Endothelial cell of umbilical vein (primary cell): ENCODE measurements around the gene PBXIP1. TPM values are rescaled to one million over a fixed set of nuclear protein-coding genes. Genes with fewer than 3 reads are reported as not detected.

Experiments used
- BruUV-seq: library from RNA; stranded (reverse); fragments of 400-500 nt; replicated peaks from 2 replicates; lab custom pipeline; 2021; lab: Mats Ljungman, UMichigan
- CTCF ChIA-PET: fragments of 300-600, 350-600 bp; sonication (Branson Sonifier 250); formaldehyde crosslinking; loops from one replicate; lab custom pipeline; 2021; ENCODE audit warnings: antibody characterized with exemption, inconsistent platforms; lab: Charles Lee
- POLR2A ChIA-PET: fragments of 300-600, 350-600 bp; sonication (Branson Sonifier 250); formaldehyde crosslinking; loops from one replicate; lab custom pipeline; 2021; ENCODE audit warnings: antibody characterized with exemption, inconsistent platforms; lab: Charles Lee
- DNase-seq: peaks from one replicate; pipeline ENCODE4 v3.0.0-alpha.2; 2011; ENCODE audit warnings: low read depth, low spot score
- FAIRE-seq: peaks from 2 replicates; lab custom pipeline; 2011; peaks lifted over from hg19 to GRCh38; lab: Jason Lieb, UNC
- H2AFZ ChIP-seq: 2 replicates; pipeline ENCODE4 v1.6.0; 2012; ENCODE audit warnings: low read depth, low read length, control low read depth, inconsistent platforms
- H3K27ac ChIP-seq: 2 replicates; pipeline ENCODE4 v1.5.1; 2011; ENCODE audit warnings: low read depth, mild to moderate bottlenecking, control low read depth, low read length, moderate library complexity; ENCODE audit not compliant: insufficient read depth
- H3K27me3 ChIP-seq, 2 experiments: 2 replicates each; pipeline versions ENCODE4 v1.6.0 to v1.6.1; 2011; ENCODE audit warnings: low read length in 2 of 2, mixed read lengths in 1 of 2; ENCODE audit not compliant: control insufficient read depth in 2 of 2, insufficient read depth in 2 of 2
- H3K36me3 ChIP-seq, 2 experiments: 2 replicates in 1 of 2; 3 replicates in 1 of 2; pipeline ENCODE4 v1.5.1; 2011; ENCODE audit warnings: low read length in 2 of 2, mild to moderate bottlenecking in 1 of 2, moderate library complexity in 1 of 2; ENCODE audit not compliant: control insufficient read depth in 2 of 2, insufficient read depth in 2 of 2; ENCODE audit errors: extremely low read depth in 1 of 2
- H3K4me1 ChIP-seq: 3 replicates; pipeline ENCODE4 v1.5.1; 2011; ENCODE audit warnings: mild to moderate bottlenecking, low read length; ENCODE audit not compliant: control insufficient read depth, insufficient read depth; ENCODE audit errors: extremely low read depth
- H3K4me2 ChIP-seq: 2 replicates; pipeline ENCODE4 v1.6.1; 2011; ENCODE audit warnings: low read length, control low read depth, mixed read lengths; ENCODE audit not compliant: insufficient read depth
- H3K4me3 ChIP-seq, 3 experiments: fragments of 200-600 bp in 1 of 3; sonication (generic), shearing (Covaris generic) in 1 of 3; replicated peaks in 1 of 3; 2 replicates each; pipeline ENCODE4 v1.5.1; 2011 to 2016; ENCODE audit warnings: control low read depth in 3 of 3, low read length in 3 of 3, mild to moderate bottlenecking in 2 of 3, inconsistent platforms in 1 of 3, low read depth in 1 of 3, moderate library complexity in 1 of 3; ENCODE audit not compliant: insufficient read depth in 1 of 3
- H3K79me2 ChIP-seq: 2 replicates; pipeline ENCODE4 v1.6.0; 2012; ENCODE audit warnings: low read length, inconsistent platforms; ENCODE audit not compliant: control insufficient read depth, insufficient read depth
- H3K9ac ChIP-seq: replicated peaks from 2 replicates; pipeline ENCODE3; 2011; ENCODE audit warnings: low read length, control low read depth; ENCODE audit not compliant: insufficient read depth; ENCODE audit errors: extremely low read depth
- H3K9me1 ChIP-seq: replicated peaks from 3 replicates; pipeline ENCODE4 v1.6.0; 2011; ENCODE audit warnings: mild to moderate bottlenecking, low read length; ENCODE audit not compliant: control insufficient read depth, insufficient read depth; ENCODE audit errors: extremely low read depth
- H3K9me3 ChIP-seq: replicated peaks from 2 replicates; pipeline ENCODE4 v1.5.1; 2012; ENCODE audit warnings: low read length, inconsistent platforms; ENCODE audit not compliant: control insufficient read depth, insufficient read depth
- H4K20me1 ChIP-seq: replicated peaks from 2 replicates; pipeline ENCODE3; 2011; ENCODE audit warnings: mild to moderate bottlenecking, low read length; ENCODE audit not compliant: control insufficient read depth, insufficient read depth; ENCODE audit errors: extremely low read depth
- CTCF ChIP-seq, 2 donors: IDR thresholded peaks; 1 replicate in 1 of 2; 2 replicates in 1 of 2; pipeline ENCODE4 v1.5.1; 2011; ENCODE audit warnings: low read length in 2 of 2, mild to moderate bottlenecking in 2 of 2, moderate library complexity in 2 of 2, control low read depth in 1 of 2, inconsistent platforms in 1 of 2, low read depth in 1 of 2; ENCODE audit not compliant: insufficient read depth in 1 of 2; ENCODE audit errors: extremely low read depth in 1 of 2
- EZH2 ChIP-seq: IDR thresholded peaks from 2 replicates; pipeline ENCODE4 v1.6.1; 2012; ENCODE audit warnings: borderline replicate concordance, low read depth, mild to moderate bottlenecking, moderate library complexity, low read length, inconsistent platforms; ENCODE audit not compliant: severe bottlenecking
- FOS ChIP-seq: IDR thresholded peaks from 2 replicates; pipeline ENCODE4 v1.6.1; 2011; ENCODE audit warnings: mild to moderate bottlenecking, low read length, moderate library complexity, borderline replicate concordance; ENCODE audit not compliant: insufficient read depth
- GATA2 ChIP-seq: IDR thresholded peaks from 2 replicates; pipeline ENCODE4 v1.7.0; 2011; ENCODE audit warnings: low read depth, mild to moderate bottlenecking, moderate library complexity, mixed read lengths, low read length; ENCODE audit not compliant: insufficient read length, insufficient read depth
- JUN ChIP-seq: IDR thresholded peaks from 2 replicates; pipeline ENCODE4 v1.6.1; 2011; ENCODE audit warnings: borderline replicate concordance, low read depth; ENCODE audit not compliant: insufficient read length, insufficient read depth
- MAX ChIP-seq: IDR thresholded peaks from 2 replicates; pipeline ENCODE4 v1.6.1; 2011; ENCODE audit not compliant: insufficient read depth, insufficient read length
- MYC ChIP-seq: IDR thresholded peaks from one replicate; pipeline ENCODE4 v1.6.1; 2011; ENCODE audit warnings: mild to moderate bottlenecking, low read depth, low read length
- POLR2A ChIP-seq: IDR thresholded peaks from 2 replicates; pipeline ENCODE4 v1.6.1; 2012; ENCODE audit warnings: low read depth, mild to moderate bottlenecking, control low read depth, low read length
- POLR2AphosphoS5 ChIP-seq: IDR thresholded peaks from 2 replicates; pipeline ENCODE4 v1.6.1; 2012; ENCODE audit warnings: low read depth, mild to moderate bottlenecking, control low read depth, low read length, moderate library complexity; ENCODE audit not compliant: insufficient read depth
- dilution Hi-C: fragments of 300-500 bp; cut with MboI; formaldehyde crosslinking; loops from one replicate; pipeline ENCODE4 v1.15.0; 2019; ENCODE audit warnings: low sequenced_read_pairs; ENCODE audit not compliant: extremely low pct_ligation_motif_present
- intact Hi-C: fragments of 100-400 bp; cut with micrococcal nuclease; formaldehyde crosslinking; loops from one replicate; pipeline ENCODE4 v1.10.0; 2022
- polyA plus RNA-seq, 4 experiments: library from polyadenylated mRNA; depleted of rRNA in 3 of 4; stranded (reverse) in 3 of 4; unstranded in 1 of 4; fragments of >200 nt; gene quantifications; 2 replicates each; pipeline versions ENCODE4 v1.2.1 to v1.2.3, GENCODE V29; 2011 to 2012; ENCODE audit warnings: missing spikeins in 1 of 4
- total RNA-seq: library from RNA; stranded (reverse); gene quantifications from 2 replicates; pipeline ENCODE4 v1.2.3, GENCODE V29; 2021

PBXIP1 gene
- total and polyA plus RNA-seq, 2 donors (not counting 3 experiments of a cell fraction or from before 2014, with no cell fraction given), result 49.4 to 54.7 TPM

- H3K9me1 ChIP-seq, result no peaks in the 10 kb centered on the region
- ChIA-PET CTCF (interaction anchor here (0.9 to 1.5 kb wide), 3 partner anchors 56 to 111 kb away, joined by 3 to 8 read pairs (median 3); partner anchors contain the start of gene ADAM15), POLR2A (no interaction called here)
- no peaks in the 10 kb centered on the region for H4K20me1 ChIP-seq
- dilution Hi-C loops (no loop called here), intact Hi-C loops (no loop called here)
- H3K4me1 ChIP-seq, result peaks cover 8% of the 10 kb centered on the region
- no peaks in the 10 kb centered on the region for H3K27me3 ChIP-seq
- H3K36me3 ChIP-seq, result peaks cover 0 to 3% of the 10 kb centered on the region in 2 experiments
- BruUV-seq, result no TSS peak
- no peak overlapping the region for H3K27ac ChIP-seq
- no peak for DNase-seq
- H3K4me3 ChIP-seq, result no peak overlapping the region
- H3K4me2 ChIP-seq, result no peak overlapping the region
- no peak overlapping the region for H2AFZ ChIP-seq
- H3K79me2 ChIP-seq, result no peaks in the 10 kb centered on the region
- H3K9me3 ChIP-seq, result no peaks in the 10 kb centered on the region
- no peak overlapping the region for H3K9ac ChIP-seq
- FAIRE-seq, result no peak
- TF ChIP-seq CTCF (IDR thresholded peaks at IDR 0.05; ENCODE audit: extremely low read depth in 1 of 2, insufficient read depth in 1 of 2, low read depth in 1 of 2, low read length in 2 of 2) (no peak), POLR2AphosphoS5 (no peak), MAX (no peak), FOS (no peak), POLR2A (no peak), JUN (no peak), MYC (no peak), GATA2 (no peak), EZH2 (no peak)
Measured at GRCh38 chr1:154940213-154940560, 15.7 kb downstream of the PBXIP1 start.
